Fibroblast of peridontal ligament (primary cell): Measurements from ENCODE around the gene STX16.

Experiments
- DNase-seq: peaks from one replicate; pipeline ENCODE4 v3.0.0-alpha.2; 2010; ENCODE audit errors: extremely low read depth

STX16 gene

DNA sequence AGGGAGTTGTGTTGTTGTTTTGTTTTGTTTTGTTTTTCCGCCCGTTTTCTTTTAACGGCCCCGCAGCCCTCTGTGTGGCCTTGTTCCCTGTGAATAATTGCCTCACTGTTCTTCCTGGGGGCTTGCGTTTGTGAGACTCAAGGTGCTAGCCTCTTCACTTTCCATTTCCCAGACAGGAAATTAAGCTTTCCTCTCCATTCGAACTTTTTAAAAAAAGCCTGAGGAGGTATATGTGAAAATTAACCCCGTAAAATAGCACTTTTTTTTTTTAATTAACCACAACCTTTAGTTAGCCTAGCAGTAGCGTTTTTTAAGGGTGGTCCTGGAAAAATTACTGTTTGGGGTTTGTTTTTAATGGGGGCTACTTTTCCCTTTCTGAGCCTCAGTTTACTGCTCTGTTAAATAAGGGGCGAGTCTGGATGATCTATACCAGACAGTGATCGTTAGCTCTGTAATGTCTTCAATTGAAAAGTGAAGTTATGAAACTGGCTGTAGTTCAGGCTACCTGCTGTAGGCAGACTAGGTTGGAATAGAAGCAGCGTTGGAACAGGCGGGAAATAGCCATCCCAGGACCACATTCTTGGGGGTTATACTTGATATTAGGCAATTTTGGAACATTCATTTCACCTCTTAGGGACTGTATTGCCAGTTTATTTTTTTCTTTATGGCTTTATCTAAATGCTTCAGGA lies 1.7 kb downstream of the STX16 start:
- no peak for DNase-seq

- DNase-seq: no peak
Observed at GRCh38 chr20:58654337-58654736, 3.3 kb downstream of the STX16 start.

- no peak for DNase-seq
Observed at GRCh38 chr20:58655328-58656107, 4.4 kb downstream of the STX16 start.

GRCh38 chr20:58656831-58657230 lies 5.7 kb downstream of the STX16 start:
- DNase-seq: no peak

GRCh38 chr20:58657262-58657661 lies 6.2 kb downstream of the STX16 start:
- no peak for DNase-seq

GRCh38 chr20:58657986-58658385 lies 6.9 kb downstream of the STX16 start:
- no peak for DNase-seq

- DNase-seq: no peak
Observed at GRCh38 chr20:58658760-58659159, 7.7 kb downstream of the STX16 start.

DNA sequence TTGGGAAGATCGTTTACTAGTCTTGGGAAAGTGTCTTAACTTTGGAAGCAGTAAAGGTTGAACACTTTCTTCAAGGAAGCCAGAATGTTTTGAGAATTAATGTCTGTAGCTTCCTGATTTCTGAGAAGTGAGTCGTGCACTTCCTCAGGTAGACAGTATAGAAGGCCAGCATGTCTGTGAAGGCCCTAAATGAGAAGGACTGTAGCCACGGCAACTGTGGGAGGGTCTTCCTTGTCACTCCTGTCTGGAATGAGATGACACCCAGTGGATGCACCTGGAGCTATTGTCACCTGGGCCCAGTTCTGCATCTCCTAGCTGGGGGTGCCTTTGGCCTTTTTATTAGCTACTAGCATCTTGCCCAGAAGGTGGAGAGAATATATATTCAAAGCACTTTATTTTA lies 8.8 kb downstream of the STX16 start:
- DNase-seq: no peak

GRCh38 chr20:58660855-58661597 lies 9.9 kb downstream of the STX16 start:
- no peak for DNase-seq

GRCh38 chr20:58661598-58662473 lies 10.8 kb downstream of the STX16 start:
- no peak for DNase-seq

GRCh38 chr20:58664331-58664730 lies 13.2 kb downstream of the STX16 start:
- DNase-seq: no peak

DNA sequence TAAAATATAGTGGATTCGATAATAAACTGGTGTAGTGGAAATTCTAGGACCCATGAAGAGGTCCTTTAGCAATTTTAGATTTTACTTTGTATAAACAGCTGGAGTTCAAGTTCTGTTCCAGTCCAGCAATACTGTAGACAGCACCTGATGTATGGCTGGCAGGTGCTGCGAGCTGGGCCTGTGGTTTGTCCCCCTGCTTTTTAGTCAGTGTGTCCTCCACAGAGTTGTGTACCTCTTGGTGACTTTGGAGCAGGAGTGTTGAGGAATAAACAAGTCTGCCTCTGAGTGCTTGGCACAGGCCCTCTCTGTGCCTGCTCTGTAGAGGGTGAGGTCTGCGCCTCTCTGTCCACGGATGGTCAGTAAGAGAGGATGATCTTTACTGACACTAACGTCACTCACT lies 13.8 kb downstream of the STX16 start:
- DNase-seq: no peak

GRCh38 chr20:58665606-58666005 lies 14.5 kb downstream of the STX16 start:
- no peak for DNase-seq

GRCh38 chr20:58666702-58667101 lies 15.6 kb downstream of the STX16 start:
- no peak for DNase-seq

DNA sequence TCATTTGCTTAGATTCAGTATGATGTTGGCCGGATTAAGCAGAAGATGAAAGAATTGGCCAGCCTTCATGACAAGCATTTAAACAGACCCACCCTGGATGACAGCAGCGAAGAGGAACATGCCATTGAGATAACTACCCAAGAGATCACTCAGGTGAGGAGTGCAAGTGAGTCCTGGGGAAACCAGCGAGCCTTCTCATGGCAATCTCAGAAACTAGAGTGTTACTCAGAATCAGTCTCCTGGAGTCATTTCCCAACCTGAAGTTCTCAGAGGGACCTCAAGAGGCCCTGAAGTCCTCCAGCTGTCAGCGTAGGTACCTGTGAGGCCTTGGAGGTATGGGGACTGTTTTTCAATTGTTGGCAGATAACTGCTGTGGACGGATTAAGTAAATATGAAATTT lies 16.9 kb downstream of the STX16 start:
- DNase-seq: no peak

DNA sequence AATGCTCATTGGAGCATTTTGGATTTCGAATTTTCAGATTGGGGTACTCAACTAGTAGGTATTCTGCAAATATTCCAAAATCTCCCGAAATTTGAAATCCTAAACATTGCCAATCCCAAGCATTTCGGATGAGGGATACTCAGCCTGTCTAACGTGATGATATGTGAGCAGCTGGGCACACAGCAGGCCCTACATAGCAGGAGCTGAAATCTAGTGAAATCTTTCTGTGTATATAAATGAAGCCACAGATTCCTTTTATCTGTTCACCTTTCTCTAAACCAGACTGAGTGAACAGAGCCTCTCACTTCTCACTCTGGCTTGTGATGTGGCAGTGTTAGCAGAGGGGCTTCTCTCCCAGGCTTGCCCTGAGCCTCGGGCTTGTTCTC lies 17.8 kb downstream of the STX16 start:
- no peak for DNase-seq

- no peak for DNase-seq
Observed at GRCh38 chr20:58669287-58670006, 18.4 kb downstream of the STX16 start.

DNA sequence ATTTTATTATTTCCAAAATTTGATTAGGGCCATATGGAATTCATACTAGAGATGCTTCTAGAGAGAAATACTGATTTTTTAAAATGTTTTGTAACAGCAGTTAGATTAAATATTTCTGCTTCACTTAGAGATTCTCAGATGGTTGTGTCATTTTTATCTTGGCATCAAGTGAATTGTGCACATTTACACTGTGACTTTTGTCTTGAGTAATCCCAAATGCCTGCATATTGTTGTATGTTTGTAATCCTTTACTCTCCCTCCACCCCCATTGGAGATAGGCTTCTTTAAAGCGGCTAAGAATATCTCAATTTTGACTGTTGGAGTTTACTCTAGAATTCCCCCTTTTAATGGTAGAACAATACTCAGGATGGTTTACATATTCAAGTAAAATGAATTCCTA lies 19.0 kb downstream of the STX16 start:
- DNase-seq: no peak

DNA sequence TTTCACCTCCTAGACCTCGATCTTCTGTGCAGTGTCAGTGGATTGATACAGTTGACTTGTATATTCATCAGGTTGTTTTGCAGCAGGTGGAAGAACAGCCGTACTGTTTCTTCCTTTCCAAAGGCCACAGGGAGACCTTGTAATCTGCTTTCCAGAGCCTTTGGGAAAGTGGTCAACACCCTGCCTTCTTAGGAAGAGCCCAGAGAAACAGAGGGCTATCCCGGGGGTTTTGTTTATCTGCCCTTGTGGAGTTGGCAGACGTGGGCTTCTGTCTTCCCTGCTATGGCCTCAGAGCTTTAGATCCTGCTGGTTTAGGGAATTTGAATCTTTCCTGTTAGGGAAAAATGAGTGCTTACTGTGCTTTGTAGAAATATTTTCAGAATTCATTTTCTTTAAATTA lies 19.6 kb downstream of the STX16 start:
- no peak for DNase-seq

DNA sequence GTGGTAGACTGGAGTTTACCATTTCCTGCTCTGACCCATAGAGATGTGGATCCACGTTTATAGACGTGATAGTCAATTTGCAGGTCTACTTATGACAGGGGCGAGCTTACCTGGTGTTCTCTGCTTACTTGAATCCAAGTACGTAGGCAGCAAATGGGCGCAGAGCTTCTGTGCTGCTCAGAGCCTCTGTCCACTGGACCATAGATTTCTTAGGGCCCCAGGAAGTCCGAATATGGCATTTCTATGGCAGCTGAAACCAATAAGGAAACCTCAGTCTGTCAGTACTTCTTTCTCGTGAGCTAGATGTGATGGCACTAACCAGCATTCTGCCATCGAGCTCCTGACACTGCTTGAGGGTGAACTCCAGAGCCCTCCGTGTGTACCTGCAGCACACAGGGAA lies 22.0 kb downstream of the STX16 start:
- no peak for DNase-seq

DNA sequence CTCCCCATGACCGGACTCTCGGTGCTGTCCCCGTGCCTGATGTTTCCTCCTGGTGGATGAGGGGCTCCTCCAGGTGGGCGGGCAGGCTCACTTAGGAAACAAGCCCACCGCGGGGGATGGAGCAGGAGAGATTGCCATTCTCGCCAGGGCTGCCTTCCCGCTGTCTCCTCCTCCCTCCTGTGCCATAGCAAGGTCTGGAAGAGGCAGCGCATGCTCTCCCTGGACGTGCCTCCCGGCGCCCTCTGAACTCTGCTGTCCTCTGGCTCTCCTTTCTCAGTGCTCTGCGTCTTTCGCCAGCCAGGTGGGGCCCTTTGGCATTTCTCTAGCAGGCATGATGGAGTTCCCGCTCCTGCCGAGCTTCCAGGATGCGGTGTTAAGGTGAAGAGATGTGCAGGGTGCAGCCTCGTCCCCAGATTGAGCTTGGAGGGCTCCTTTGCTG lies 24.1 kb downstream of the STX16 start:
- DNase-seq: no peak
